ENCODE data around the gene TIMP3.

GRCh38 chr22:32765132-32765618 lies 36.3 kb upstream of the TIMP3 start:
- TF ChIP-seq CTCF (IDR thresholded peaks at IDR 0.05; ENCODE audit: poor library complexity, severe bottlenecking): no peak
- no peak for TF ChIP-seq EP300 (conservative IDR thresholded peaks at IDR 0.05; ENCODE audit: poor library complexity, severe bottlenecking)
- no peak for TF ChIP-seq POLR2AphosphoS5 (IDR thresholded peaks at IDR 0.05)
- TF ChIP-seq REST (IDR thresholded peaks at IDR 0.05; ENCODE audit: borderline replicate concordance): no peak
- no peak for TF ChIP-seq RAD21 (conservative IDR thresholded peaks at IDR 0.05)
- TF ChIP-seq MXI1 (conservative IDR thresholded peaks at IDR 0.05; ENCODE audit: poor library complexity, severe bottlenecking): no peak
- no peak for TF ChIP-seq TAF1 (IDR thresholded peaks at IDR 0.05; ENCODE audit: low read depth)
